Measurements from ENCODE around the gene NEO1. TPM values are rescaled to one million over a fixed set of nuclear protein-coding genes. Genes with fewer than 3 reads are reported as not detected.
"Not testable (repeated sequence)": the region's sequence is repeated elsewhere in the genome, so short reads cannot be mapped to it uniquely, and the experiment has no call there.

The NEO1 gene
- total RNA-seq, 1 experiment from 2014 or later, result 7.3 TPM

DNA sequence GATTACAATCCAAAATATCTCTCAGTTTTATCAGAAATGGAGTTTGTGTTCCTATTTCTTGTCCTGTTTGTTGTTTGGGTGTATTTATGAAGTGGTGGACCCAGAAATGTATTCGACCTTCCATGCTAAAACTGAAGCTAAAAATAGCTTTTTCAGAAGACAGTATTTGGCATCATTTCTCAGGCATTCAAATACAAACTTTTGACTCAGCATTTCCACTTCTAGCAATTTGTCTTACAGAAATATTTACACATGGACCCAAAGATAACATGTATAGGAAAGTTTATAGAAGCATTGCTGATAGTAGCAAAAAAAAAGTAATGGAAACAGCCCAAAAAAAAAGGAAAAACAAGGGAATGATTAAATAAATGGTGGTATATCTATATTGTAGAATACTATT lies 160.2 kb downstream of the NEO1 start:
- no peak for DNase-seq (ENCODE audit: low spot score)

DNA sequence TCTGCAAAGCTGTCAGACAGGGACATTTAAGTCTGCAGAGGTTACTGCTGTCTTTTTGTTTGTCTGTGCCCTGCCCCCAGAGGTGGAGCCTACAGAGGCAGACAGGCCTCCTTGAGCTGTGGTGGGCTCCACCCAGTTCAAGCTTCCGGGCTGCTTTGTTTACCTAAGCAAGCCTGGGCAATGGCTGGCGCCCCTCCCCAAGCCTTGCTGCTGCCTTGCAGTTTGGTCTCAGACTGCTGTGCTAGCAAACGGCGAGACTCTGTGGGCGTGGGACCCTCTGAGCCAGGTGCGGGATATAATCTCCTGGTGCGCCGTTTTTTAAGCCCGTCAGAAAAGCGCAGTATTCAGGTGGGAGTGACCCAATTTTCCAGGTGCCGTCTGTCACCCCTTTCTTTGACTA lies 169.2 kb downstream of the NEO1 start:
- not testable (repeated sequence) for DNase-seq (ENCODE audit: low spot score)

DNA sequence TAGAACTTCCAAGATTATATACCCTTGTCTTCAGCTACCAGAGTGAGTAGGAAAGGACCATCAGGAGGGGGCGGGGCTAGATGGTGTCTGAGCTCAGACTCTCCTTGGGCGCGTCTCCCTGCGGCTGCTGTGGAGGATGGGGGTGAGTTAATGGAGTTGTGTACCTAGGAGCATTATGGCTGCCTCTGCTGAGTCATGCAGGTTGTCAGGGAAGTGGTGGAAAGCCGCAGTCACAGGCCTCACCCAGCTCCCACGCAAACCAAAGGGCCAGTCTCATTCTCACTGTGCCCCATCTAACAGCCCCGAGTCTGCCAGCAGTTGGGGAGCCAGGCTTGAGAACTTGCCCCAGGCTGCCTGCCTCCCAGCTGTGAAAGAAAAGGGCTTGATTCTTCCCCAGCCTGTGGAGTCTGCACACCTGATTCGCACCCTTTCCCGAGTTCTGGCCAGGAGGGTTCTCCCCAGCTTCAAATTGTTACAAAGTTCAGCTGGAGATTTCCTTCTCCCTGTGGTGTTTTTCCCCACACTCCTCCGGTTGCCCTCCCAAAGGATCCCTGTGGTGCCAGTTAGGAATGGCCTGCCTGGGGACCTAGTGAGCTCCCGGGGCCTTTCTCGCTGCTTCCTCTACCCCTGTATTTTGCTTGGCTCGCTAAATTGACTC lies 173.2 kb downstream of the NEO1 start:
- no peak for DNase-seq (ENCODE audit: low spot score)

DNA sequence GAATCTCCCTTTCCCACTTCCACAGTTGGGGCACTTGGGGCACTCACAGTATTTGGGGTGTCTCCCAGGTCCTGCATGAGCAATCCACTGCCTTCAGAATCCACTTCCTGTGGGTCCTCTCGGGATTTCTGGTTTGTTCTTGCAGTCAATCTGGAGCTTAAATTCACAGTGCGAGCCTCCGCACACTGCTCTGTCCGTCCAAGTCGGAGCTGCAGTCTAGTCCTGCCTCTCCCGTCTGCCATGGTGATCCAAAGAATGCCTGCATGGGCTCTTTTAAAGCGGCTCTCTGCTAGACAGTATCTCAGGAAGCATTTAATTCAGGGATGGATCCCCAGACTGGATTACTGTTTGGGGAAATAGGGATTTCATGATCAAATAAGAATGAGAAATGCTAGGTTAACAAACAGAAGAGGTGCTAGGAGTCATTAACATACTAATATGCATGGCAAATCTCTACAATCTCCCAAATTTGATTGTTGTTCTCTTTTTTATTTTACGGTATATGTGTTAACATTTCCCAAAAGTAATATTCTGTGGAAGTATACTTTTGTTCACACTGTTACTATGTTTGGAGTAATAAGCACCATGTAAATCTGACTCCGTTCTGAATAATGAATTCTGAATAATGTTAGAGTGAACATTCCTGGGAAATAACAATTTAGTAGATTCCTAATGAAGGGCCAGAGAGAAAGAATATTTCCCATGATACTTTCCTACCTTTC lies 174.0 kb downstream of the NEO1 start:
- no peak for DNase-seq (ENCODE audit: low spot score)

DNA sequence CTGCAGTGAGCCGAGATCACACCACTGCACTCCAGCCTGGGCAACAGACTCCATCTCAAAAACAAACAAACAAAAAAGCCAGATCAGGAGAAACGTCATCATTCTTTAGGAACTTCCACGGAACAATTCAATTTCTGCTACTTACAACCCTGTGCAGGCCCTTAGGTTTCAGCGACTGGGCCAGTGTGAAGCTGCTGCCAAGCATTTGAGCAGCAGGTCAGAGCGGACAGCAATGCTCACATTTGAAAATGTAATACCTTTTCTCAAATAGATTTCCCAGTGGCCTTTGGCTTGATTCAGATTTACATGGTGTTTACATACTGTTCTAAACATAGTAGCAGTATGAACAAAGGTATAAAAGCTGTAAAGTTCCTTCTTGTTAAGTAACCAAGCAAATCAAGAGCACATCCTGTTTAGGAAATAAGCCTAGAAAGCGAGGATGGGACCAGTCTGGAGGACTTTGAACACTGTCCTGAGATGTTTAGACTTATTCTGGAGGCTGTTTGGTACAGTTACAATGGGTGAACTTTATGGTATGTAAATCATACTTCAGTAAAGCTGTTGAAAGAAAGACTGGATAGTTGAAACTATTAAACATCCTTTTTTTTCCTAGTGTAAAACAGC lies 175.3 kb downstream of the NEO1 start:
- DNase-seq (ENCODE audit: low spot score), result no peak

DNA sequence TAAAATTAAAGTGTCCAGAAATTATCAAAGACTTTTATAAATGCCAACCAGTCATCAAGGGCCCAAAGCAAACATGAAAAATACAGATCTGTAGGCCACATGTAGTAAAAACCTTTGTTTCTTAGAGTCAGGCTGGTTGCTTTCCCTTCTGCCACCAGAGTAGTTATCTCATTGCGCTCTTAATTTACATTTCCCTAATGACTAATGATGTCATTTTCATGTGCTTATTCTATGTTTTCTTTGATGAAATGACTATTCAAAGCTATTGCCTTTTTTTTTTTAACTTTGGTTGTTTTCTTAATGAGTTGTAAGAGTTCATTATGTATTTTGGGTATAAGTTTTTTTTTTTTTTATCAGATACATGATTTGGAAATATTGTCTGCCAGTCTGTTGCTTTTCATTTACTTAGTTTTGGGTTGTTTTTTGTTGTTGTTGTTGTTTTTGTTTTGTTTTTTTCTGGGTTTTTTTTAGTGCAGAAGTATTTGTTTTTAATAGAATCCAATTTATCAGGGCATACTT lies 175.9 kb downstream of the NEO1 start:
- no peak for DNase-seq (ENCODE audit: low spot score)

DNA sequence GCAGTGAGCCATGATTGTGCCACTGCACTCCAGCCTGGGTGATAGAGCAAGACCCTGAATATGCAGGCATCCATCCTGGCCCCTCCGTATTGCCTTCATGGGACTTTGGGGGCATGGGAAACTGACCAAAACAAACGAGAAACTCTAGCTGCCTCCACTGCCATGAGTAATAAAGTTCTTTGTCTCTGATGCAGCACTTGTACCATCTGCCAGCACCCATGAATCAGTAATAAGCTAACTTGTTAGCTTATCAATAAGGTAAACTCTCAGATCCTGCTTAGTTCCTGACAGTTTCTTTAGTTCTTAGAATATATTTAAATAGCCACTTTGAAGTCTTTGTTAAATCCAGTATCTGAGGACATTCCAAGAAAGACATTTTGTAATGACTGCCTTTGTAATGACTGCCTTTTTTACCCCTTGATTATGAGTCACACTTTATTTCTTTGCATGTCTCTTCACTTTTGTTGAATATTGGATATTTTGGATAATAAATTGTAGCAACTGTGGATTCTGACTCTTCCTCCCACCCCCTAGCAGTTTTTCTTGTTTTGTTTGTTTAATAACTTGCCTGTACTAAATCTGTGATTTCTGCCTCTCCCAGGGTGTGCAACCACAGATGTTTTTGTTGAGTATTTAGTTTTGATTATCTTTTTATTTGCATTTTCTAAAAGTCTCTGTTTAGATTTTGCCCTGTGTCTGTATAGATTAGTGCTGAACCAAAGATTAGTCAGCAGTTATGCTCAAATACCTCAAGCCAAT lies 179.6 kb downstream of the NEO1 start:
- no peak for DNase-seq (ENCODE audit: low spot score)

DNA sequence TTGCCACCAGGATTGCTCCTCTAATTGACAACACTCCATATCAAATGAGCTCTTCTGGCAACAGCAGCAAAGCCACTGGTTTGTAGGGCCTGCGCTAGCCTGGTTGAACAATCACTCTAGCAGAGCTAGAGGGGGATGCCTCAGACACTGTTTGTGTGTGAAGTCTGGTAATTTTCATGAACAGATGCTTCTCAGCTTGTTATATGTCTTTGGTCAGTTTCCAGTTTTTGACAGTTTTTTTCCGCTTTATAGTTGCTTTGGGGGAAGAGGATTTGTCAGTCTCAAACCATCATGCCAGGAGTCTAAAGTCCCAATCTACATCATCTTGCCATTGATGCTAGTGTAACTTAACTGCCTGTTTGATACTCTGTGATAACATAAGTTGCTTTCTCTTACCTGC lies 180.5 kb downstream of the NEO1 start:
- no peak for DNase-seq (ENCODE audit: low spot score)

DNA sequence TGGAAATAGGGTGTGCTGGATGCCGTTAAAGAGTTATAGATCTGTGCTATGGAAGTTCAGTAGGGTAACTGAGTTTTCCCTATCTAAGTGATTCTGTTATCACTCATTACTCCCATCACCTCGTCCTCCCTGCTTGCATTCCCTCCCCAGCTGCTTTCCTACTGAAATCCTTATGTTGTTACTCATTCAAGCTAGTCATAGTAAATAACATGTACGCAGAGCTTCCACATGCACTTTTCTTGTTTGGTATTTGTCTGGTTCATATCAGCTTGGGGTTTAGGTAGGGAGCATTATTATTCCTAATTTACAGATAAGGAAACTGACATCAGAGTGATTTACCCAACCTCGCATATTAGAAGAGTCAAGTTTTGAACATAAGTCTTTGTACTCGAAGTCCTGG lies 181.4 kb downstream of the NEO1 start:
- no peak for DNase-seq (ENCODE audit: low spot score)

DNA sequence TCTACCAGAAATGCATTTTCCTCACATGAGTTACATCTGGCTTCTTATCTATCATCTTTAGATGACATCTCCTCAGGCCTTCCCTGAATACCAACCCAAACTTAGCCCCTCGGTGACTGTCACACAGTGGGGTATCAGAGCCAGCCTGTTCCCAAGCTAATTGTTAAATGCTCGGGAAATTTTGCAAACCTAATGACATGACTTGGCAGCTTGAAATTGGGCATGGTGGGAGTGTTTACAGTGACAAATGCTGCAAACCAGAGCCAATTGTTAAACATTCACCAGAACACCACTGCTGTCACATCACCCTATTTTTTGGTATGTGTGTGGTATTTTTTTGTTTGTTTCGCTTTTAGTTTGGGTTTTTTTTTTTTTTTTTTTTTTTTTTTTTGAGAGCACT lies 185.6 kb downstream of the NEO1 start:
- no peak for DNase-seq (ENCODE audit: low spot score)

DNA sequence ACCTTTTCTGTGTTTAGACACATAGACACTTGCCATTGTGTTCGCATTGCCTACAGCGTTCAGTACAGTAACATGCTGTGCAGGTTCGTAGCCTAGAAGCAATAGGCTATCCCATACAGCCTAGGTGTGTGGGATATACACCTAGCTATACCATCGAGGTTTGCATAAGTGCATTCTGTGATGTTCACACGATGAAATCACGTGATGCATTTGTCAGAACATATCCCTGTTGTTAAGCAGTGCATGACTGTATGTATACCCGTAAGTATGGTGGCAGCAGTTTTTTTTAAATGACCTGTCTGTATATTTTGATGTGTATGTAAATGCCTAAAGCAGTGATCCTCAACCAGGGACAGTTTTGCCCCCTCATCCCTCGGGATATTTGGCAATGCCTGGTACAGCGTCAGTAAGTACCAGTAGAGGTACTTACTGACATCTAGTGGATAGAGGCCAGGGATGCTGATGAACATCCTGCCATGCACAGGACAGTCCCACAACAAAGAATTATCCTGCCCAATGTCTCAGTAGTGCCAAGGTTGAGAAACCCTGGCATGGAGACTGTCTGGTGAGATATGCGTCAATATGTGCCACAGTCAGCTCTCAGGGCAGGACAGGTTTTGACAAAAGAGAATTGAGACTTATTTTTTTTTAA lies 187.4 kb downstream of the NEO1 start:
- peak; percentile 3 for DNase-seq (ENCODE audit: low spot score)

DNA sequence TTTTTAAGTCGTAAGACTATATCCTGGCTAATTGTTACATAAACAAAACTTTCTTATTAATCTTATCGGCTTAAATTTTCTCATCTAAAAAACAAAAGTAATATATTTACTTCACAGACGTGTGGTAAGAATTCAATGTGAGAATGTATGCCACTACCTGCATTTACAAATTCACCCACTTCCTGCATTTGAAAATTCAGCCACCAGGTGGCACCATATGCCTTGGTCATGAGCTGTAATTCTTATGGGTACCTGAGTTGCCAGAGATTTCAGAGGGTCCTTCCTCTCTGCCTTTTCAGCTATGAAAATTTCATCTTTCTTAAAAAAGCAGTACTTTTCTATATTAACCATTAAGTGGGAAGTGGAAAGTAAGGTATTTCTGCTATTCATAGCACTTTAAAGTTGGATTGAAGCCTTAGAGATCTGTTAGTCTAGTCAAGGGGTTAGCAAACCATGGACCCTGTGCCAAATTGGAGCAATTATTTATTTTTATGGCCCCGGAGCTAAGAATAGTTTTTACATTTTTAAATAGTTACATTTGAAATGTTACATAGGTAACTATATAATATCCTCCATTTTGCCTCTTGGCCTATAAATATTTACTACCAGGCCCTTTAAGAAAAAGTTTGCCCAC lies 188.7 kb downstream of the NEO1 start:
- peak; percentile 45 for DNase-seq (ENCODE audit: low spot score)

DNA sequence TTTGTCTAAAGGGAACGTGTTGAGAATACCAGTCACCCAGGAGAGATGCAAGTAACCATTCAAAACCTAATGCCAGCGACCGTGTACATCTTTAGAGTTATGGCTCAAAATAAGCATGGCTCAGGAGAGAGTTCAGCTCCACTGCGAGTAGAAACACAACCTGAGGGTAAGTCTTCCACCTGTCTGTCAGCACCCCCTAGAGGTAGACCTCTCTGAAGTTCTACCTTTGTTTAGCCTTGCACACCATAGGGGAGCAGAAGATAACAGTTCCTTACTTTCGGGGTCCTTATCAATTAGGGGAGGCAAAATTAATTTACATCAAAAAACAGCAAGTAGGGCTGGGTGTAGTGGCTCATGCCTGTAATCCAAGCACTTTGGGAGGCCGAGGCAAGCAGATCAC lies 192.1 kb downstream of the NEO1 start:
- no peak for DNase-seq (ENCODE audit: low spot score)

DNA sequence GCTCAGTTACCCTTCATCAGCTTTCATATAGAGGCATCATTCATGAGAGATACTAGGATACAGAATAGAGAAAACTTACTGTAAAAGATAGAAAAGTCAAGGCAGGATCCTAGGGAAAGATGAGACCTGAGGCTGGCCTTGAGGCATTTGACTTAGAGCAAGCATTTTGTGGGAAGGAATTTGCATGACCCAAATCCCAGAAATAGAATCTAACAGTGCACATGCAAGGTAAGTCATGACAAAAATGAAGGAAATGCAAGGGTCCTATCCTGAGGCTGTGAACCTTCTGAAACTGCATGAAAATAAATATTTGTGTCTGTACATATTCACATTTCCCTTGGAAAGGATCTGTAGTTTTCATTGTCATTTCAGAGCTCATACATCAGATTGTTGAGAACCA lies 194.2 kb downstream of the NEO1 start:
- no peak for DNase-seq (ENCODE audit: low spot score)

DNA sequence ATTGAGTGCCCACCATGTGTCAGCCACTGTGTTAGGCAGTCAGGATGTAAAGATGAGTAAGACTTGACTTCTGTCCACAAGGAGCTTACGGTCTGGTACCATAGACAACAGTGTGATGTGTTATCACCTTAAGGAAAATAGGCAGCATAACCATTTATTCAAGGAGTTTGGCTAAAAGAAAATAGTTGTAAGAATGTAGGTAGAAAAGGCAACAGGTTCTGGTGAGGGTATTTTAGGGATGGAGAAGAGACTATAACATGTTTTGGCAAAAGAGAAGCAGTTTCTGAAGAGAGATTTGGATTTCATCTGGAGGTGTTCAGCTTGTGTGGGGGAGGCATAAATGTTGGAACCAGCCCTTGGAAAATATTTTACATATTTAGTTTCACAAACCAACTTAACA lies 194.6 kb downstream of the NEO1 start:
- no peak for DNase-seq (ENCODE audit: low spot score)

DNA sequence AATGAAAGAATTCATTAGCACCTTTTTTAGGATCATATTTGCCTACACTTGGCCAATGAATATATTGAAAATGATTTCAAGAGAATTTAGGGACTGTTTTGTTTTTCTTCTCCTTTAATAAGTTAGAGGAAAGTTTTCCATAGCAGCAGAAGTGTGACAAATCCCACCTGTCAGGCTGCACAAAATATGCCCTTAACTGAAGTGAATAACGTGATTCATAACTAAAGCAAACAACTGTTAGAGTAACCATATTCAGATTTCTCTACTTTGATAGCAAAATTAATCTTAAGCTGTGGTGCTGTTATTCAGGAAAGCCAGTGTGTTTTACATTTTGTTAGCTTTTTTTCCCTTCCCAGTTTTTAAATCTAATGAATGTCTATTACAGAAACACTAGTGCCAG lies 195.1 kb downstream of the NEO1 start:
- no peak for DNase-seq (ENCODE audit: low spot score)

DNA sequence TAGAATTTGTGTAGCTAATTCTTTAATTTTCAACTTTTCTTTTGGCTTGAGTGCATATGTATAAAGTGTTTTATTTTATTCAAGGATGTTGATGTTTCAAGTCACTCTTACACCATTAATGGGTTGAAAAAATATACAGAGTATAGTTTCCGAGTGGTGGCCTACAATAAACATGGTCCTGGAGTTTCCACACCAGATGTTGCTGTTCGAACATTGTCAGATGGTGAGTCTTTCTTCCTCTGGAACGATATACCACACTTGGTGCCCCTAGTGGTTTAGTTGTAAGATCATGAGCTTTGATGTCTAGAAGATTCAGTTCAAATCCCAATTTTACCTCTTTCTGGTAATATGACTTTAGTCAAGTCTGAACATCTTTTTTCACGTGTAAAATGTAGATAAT lies 197.2 kb downstream of the NEO1 start:
- no peak for DNase-seq (ENCODE audit: low spot score)

DNA sequence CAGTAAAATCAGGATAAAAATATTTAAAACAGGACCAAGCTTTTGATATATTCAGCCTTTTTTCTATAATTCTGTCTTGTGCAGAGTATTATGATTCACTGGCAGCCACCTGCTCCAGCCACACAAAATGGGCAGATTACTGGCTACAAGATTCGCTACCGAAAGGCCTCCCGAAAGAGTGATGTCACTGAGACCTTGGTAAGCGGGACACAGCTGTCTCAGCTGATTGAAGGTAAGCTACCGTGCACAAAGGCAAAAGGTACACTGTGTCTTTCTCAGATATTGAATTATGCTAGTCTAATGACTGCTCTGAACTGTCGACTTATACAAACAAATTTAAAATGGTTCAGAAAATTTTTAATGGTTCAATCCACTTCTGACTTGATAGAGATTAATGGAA lies 202.3 kb downstream of the NEO1 start:
- DNase-seq (ENCODE audit: low spot score), result no peak

DNA sequence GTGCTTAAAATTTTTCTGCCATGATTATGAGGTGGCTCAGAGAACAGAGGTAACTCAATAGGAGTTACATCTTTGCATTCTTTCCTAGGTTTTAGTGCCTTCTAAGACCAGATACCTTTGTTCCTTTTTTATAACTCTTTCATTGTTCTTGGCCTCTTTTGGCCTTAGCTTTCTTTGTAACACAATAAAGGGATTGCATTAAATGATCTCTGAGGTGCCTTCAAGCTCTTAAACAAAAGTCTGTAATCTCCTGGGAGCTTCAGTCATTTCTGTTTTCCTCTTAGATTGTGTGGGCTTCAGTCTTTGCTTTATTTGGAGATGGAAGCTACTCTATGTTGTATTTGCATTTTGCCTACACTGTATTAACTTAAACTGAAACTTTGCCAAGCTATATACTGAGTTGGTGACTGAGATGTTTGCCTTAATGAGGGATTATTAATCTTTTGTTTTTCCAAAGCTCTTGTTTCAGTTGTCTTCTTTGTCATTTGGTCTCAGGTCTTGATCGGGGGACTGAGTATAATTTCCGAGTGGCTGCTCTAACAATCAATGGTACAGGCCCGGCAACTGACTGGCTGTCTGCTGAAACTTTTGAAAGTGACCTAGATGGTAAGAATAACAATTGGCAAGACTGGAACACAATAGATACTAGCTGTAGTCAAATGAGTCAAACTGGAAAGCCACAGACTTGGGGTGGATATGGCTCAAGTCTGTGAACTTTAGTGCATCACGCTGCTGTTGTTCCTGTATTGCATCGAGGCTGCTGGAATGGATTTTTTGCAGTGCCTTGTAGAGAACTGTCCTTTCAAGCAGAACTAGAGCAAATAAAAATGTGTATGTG lies 206.2 kb downstream of the NEO1 start:
- DNase-seq (ENCODE audit: low spot score), result no peak

DNA sequence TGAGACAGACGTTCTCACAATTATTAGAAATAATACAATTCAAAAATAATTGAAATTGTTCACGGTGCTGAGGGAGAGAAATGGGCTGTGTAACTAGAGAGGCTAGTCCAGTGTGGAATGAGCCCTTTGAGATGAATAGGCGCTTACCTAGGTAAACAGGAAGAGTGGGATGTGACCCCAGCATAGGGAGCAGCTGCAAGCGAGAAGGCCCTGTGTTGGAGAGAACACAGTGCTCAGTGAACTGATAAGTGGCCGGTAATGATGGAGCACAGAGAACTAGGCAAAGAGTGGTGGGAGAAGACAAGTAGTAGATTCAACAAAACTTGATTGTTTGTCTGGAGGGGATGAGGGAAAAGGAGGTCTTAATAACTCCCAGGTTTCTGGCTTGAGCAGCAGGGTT lies 212.6 kb downstream of the NEO1 start:
- DNase-seq (ENCODE audit: low spot score), result no peak
